Suprapubic skin (tissue), 3 donors: Measurements from ENCODE around the gene LTA4H.

Source experiments
- EP300 ChIP-seq: sonication (generic); formaldehyde crosslinking; IDR thresholded peaks from one replicate; pipeline ENCODE4 v1.6.1; 2017; ENCODE audit warnings: antibody characterized with exemption
- POLR2A ChIP-seq, 2 donors: fragments of 450-650 bp; IDR thresholded peaks; one replicate each; pipeline ENCODE4 v1.6.1; 2017; ENCODE audit warnings: antibody characterized with exemption in 2 of 2, mild to moderate bottlenecking in 2 of 2, moderate library complexity in 2 of 2
- TF ChIP-seq, protein P1 (sequence below), 2 donors: fragments of 200-600 bp in 1 of 2; fragments of 450-650 bp in 1 of 2; sonication (generic) in 1 of 2; IDR thresholded peaks; one replicate each; pipeline ENCODE4 v1.5.1; 2016 to 2019; ENCODE audit warnings: antibody characterized with exemption in 2 of 2, mild to moderate bottlenecking in 1 of 2, moderate library complexity in 1 of 2

DNA sequence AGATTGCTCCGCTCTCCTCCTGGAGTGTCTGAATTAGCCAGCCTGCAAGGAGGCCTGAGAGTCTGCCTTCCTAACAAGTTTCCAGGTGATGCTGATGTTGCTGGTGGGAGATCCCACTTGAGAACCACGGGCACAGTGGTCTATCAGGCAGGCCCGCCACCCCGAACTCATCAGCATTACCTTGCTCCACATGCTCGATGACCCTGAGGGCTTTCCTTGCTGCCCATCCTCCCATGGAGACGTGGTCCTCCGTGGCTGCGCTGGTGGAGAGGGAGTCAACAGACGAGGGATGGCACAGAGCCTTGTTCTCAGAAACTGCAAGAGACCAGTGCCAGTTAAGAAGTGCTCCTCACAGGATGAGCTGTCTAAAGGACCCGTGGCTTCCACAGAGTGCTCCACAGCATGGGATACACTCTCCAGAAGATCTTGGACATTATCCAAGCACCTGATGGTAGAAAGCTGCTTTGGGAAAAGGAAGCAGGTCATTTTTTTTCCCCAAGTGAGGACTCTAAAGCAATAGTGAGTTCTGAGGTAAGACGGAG, 57.6 kb downstream of the LTA4H start:
- TF ChIP-seq, protein P1, sequence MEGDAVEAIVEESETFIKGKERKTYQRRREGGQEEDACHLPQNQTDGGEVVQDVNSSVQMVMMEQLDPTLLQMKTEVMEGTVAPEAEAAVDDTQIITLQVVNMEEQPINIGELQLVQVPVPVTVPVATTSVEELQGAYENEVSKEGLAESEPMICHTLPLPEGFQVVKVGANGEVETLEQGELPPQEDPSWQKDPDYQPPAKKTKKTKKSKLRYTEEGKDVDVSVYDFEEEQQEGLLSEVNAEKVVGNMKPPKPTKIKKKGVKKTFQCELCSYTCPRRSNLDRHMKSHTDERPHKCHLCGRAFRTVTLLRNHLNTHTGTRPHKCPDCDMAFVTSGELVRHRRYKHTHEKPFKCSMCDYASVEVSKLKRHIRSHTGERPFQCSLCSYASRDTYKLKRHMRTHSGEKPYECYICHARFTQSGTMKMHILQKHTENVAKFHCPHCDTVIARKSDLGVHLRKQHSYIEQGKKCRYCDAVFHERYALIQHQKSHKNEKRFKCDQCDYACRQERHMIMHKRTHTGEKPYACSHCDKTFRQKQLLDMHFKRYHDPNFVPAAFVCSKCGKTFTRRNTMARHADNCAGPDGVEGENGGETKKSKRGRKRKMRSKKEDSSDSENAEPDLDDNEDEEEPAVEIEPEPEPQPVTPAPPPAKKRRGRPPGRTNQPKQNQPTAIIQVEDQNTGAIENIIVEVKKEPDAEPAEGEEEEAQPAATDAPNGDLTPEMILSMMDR (IDR thresholded peaks at IDR 0.05) = no peak
- TF ChIP-seq EP300 (no peak), POLR2A (IDR thresholded peaks at IDR 0.05) (no peak)
